PFSK-1 (cell line): ENCODE measurements around the gene PLEKHA6.

ENCODE experiments used
- FOXP2 ChIP-seq: optimal IDR thresholded peaks from 2 replicates; pipeline ENCODE3; 2011; ENCODE audit warnings: borderline replicate concordance, control low read depth, inconsistent platforms; ENCODE audit not compliant: insufficient read depth; ENCODE audit errors: extremely low read length, extremely low read depth
- POLR2AphosphoS5 ChIP-seq: IDR thresholded peaks from 2 replicates; pipeline ENCODE4 v1.6.1; 2012; ENCODE audit warnings: low read depth, mild to moderate bottlenecking, control low read depth, low read length, moderate library complexity
- SIN3A ChIP-seq: IDR thresholded peaks from 2 replicates; pipeline ENCODE4 v1.6.1; 2012; ENCODE audit warnings: mild to moderate bottlenecking, low read length, moderate library complexity, borderline replicate concordance; ENCODE audit not compliant: insufficient read depth
- TAF1 ChIP-seq: IDR thresholded peaks from 2 replicates; pipeline ENCODE4 v1.6.1; 2012; ENCODE audit warnings: low read length, control low read depth, borderline replicate concordance; ENCODE audit not compliant: insufficient read depth
- TF ChIP-seq, protein P1 (sequence below), 2 experiments: IDR thresholded peaks; 2 replicates each; pipeline versions ENCODE4 v1.6.1 to v1.8.0; 2011 to 2012; ENCODE audit warnings: low read depth in 2 of 2, low read length in 2 of 2, control low read depth in 1 of 2, inconsistent platforms in 1 of 2, mild to moderate bottlenecking in 1 of 2, moderate library complexity in 1 of 2; ENCODE audit not compliant: insufficient read depth in 1 of 2

The PLEKHA6 gene

DNA sequence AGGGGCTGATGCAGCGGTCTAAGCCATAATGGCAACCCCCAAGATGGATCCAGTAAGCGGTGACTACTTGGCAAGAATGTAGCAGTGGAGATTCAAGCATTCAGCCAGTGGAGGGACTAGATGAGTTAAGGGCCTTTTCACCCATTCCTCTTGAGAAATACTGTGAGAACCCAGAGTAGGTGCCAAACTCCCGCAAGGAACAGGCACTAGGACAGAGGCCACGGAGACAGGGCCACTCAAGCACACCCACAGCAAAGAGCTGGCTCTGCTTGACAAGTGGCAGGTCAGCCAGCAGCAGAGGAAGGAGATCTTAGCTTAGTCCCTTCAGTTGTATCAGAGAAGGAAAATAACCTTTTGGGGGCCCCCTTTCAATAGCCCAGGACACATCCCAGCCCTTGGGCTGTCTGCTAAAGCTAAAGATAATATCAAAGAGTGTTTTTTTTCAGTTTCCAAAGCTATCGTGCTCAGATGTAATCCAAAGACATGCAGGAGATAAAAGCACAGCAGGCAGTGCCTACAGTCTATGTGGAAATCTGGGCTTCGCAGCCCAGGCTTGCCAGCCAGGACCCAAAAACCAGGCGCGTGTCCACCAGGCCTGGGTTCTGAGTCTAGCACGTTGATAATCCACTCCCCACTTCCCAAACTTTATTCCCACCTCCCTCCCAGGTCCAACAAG is 83.9 kb downstream of the PLEKHA6 start:
- no peak for TF ChIP-seq SIN3A
- no peak for TF ChIP-seq POLR2AphosphoS5
- no peak for TF ChIP-seq TAF1
- TF ChIP-seq FOXP2, result no peak
- TF ChIP-seq, protein P1, sequence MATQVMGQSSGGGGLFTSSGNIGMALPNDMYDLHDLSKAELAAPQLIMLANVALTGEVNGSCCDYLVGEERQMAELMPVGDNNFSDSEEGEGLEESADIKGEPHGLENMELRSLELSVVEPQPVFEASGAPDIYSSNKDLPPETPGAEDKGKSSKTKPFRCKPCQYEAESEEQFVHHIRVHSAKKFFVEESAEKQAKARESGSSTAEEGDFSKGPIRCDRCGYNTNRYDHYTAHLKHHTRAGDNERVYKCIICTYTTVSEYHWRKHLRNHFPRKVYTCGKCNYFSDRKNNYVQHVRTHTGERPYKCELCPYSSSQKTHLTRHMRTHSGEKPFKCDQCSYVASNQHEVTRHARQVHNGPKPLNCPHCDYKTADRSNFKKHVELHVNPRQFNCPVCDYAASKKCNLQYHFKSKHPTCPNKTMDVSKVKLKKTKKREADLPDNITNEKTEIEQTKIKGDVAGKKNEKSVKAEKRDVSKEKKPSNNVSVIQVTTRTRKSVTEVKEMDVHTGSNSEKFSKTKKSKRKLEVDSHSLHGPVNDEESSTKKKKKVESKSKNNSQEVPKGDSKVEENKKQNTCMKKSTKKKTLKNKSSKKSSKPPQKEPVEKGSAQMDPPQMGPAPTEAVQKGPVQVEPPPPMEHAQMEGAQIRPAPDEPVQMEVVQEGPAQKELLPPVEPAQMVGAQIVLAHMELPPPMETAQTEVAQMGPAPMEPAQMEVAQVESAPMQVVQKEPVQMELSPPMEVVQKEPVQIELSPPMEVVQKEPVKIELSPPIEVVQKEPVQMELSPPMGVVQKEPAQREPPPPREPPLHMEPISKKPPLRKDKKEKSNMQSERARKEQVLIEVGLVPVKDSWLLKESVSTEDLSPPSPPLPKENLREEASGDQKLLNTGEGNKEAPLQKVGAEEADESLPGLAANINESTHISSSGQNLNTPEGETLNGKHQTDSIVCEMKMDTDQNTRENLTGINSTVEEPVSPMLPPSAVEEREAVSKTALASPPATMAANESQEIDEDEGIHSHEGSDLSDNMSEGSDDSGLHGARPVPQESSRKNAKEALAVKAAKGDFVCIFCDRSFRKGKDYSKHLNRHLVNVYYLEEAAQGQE (IDR thresholded peaks at IDR 0.05; ENCODE audit: insufficient read depth in 1 of 2, low read depth in 2 of 2, low read length in 2 of 2), result no peak

GRCh38 chr1:204274446-204274845 is 85.3 kb downstream of the PLEKHA6 start:
- no peak for TF ChIP-seq TAF1
- TF ChIP-seq POLR2AphosphoS5, result no peak
- TF ChIP-seq FOXP2, result no peak
- TF ChIP-seq, protein P1 (IDR thresholded peaks at IDR 0.05; ENCODE audit: insufficient read depth in 1 of 2, low read depth in 2 of 2, low read length in 2 of 2), result no peak
- no peak for TF ChIP-seq SIN3A

DNA sequence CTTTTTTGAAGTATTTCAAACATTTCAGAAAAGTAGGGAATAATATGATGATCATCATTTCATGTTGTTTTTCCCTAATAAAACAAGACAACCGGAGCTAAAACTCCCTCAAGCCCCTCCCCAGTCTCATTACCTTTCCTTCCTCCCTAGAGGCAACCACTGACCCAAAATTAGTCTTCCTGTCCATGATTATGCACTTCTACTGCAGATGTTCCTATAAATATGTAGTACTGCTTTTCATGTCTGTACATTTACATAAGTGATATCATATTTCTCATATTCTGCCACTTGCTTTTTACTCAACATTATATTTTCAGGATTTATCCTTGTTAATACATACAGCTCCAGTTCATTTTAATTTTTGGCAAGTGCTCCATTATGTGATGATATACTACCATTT is 87.2 kb downstream of the PLEKHA6 start:
- TF ChIP-seq FOXP2 (no peak), POLR2AphosphoS5 (no peak), TAF1 (no peak), SIN3A (no peak)
- TF ChIP-seq, protein P1 (IDR thresholded peaks at IDR 0.05; ENCODE audit: insufficient read depth in 1 of 2, low read depth in 2 of 2, low read length in 2 of 2), result no peak

DNA sequence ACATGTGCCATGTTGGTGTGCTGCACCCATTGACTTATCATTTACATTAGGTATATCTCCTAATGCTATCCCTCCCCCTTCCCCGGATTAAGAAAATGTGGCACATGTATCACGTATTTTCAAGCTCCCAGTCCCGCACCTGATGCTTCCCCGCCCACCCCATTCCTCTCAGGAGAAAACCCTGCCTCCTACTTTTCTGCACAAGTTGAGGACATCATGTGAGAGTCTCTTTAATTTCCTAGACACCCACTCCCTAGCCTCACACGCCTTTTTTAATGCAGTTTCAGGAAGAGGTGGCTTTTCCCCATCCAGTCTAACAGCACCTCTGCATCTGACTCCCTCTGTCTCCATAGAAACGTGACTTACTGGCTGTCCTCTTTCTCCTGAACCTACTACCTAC is 87.8 kb downstream of the PLEKHA6 start:
- TF ChIP-seq TAF1, result no peak
- no peak for TF ChIP-seq SIN3A
- TF ChIP-seq POLR2AphosphoS5, result no peak
- TF ChIP-seq, protein P1 (IDR thresholded peaks at IDR 0.05; ENCODE audit: insufficient read depth in 1 of 2, low read depth in 2 of 2, low read length in 2 of 2), result no peak
- TF ChIP-seq FOXP2, result no peak

DNA sequence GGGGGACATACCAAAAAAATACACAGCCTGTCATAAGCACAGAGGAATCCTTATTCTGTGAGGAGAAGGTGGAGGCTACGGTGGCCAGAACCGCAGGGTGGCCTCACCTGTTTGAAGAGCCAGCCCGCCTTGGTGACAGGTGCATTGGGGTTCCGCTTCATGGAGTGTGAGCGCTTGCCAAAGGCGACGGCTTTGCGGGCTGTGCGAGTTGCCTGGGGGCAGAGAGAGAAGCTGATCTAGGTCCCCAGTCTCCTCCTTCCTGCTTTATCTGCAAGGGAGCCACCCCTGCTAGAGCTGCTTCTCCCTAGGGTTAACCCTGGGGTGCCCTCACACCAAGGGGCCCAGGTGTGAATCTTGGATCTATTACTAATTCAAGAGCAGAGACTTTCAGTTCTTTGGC is 91.6 kb downstream of the PLEKHA6 start:
- TF ChIP-seq, protein P1 (IDR thresholded peaks at IDR 0.05; ENCODE audit: insufficient read depth in 1 of 2, low read depth in 2 of 2, low read length in 2 of 2), result no peak
- no peak for TF ChIP-seq TAF1
- no peak for TF ChIP-seq POLR2AphosphoS5
- no peak for TF ChIP-seq FOXP2
- TF ChIP-seq SIN3A, result no peak
